Activated CD8-positive, alpha-beta T cell treated with anti-CD3 and anti-CD28 coated beads for 36 hours (primary cell): Measurements from ENCODE around the gene WDR70. TPM values are rescaled to one million over a fixed set of nuclear protein-coding genes. Genes with fewer than 3 reads are reported as not detected.
"Not testable (repeated sequence)": the region's sequence is repeated elsewhere in the genome, so short reads cannot be mapped to it uniquely, and the experiment has no call there.

ENCODE experiments used
- ATAC-seq: fragments of 200-7000 bp; cut with Tn5 transposase; one replicate; pipeline ENCODE4 v1.10.0; 2021; ENCODE audit warnings: mild to moderate bottlenecking, moderate library complexity
- CTCF ChIA-PET: fragments of 350-600 bp; sonication (Branson Sonifier 250); formaldehyde crosslinking; loops from one replicate; lab custom pipeline; 2021; ENCODE audit warnings: antibody characterized with exemption; lab: Charles Lee
- POLR2A ChIA-PET: fragments of 350-600 bp; sonication (Branson Sonifier 250); formaldehyde crosslinking; loops from one replicate; lab custom pipeline; 2021; ENCODE audit warnings: antibody characterized with exemption; lab: Charles Lee
- DNase-seq: peaks from one replicate; pipeline ENCODE4 v3.0.0-alpha.2; 2020
- H3K27ac Mint-ChIP-seq: one replicate; pipeline ENCODE4 v1.8.0; 2021; ENCODE audit warnings: mild to moderate bottlenecking, mixed read lengths
- H3K27me3 Mint-ChIP-seq: one replicate; pipeline ENCODE4 v1.8.0; 2021; ENCODE audit warnings: mixed read lengths
- H3K36me3 Mint-ChIP-seq: one replicate; pipeline ENCODE4 v1.8.0; 2021; ENCODE audit warnings: low read depth, mixed read lengths
- H3K4me1 Mint-ChIP-seq: one replicate; pipeline ENCODE4 v1.8.0; 2021; ENCODE audit warnings: low read depth, mixed read lengths
- H3K4me3 Mint-ChIP-seq: one replicate; pipeline ENCODE4 v1.8.0; 2021; ENCODE audit warnings: mild to moderate bottlenecking, moderate library complexity, mixed read lengths
- H3K9me3 Mint-ChIP-seq: one replicate; pipeline ENCODE4 v1.8.0; 2021; ENCODE audit warnings: mixed read lengths
- CTCF ChIP-seq: fragments of 200-600 bp; IDR thresholded peaks from one replicate; pipeline ENCODE4 v1.8.0; 2022; ENCODE audit warnings: antibody characterized with exemption, mild to moderate bottlenecking
- intact Hi-C: fragments of 100-400 bp; cut with micrococcal nuclease; formaldehyde crosslinking; loops from one replicate; pipeline ENCODE4 v1.10.0; 2022
- total RNA-seq, 2 experiments: library from RNA; stranded (reverse); gene quantifications; one replicate each; pipeline ENCODE4 v1.2.3, GENCODE V29; 2021

WDR70 gene
- total RNA-seq, 2 experiments from 2014 or later = 30.8 to 32.7 TPM

- DNase-seq (no peak), ATAC-seq (no peak)
- Mint-ChIP-seq H3K27me3 (no peaks in the 10 kb centered on the region), H3K4me1 (no peaks in the 10 kb centered on the region), H3K4me3 (no peak overlapping the region), H3K27ac (no peak overlapping the region), H3K9me3 (peaks cover 8% of the 10 kb centered on the region), H3K36me3 (peaks cover 22% of the 10 kb centered on the region)
- CTCF ChIA-PET = no interaction called here
- POLR2A ChIA-PET = no interaction called here
- intact Hi-C loops = no loop called here
- TF ChIP-seq CTCF = no peak
These were observed 92.6 kb downstream of the WDR70 start for GRCh38 chr5:37471666-37472197.

- ATAC-seq (no peak), DNase-seq (no peak)
- no peaks in the 10 kb centered on the region for H3K27me3 Mint-ChIP-seq
- ChIA-PET POLR2A (no interaction called here), CTCF (interaction anchor here (1.3 kb wide), 1 partner anchor 64 kb away, joined by 4 read pairs; no protein-coding TSS in a partner anchor)
- H3K36me3 Mint-ChIP-seq = peaks cover 46% of the 10 kb centered on the region
- peaks cover 11% of the 10 kb centered on the region for H3K9me3 Mint-ChIP-seq
- H3K27ac Mint-ChIP-seq = no peak overlapping the region
- intact Hi-C loops = no loop called here
- no peaks in the 10 kb centered on the region for H3K4me1 Mint-ChIP-seq
- TF ChIP-seq CTCF = no peak
- no peak overlapping the region for H3K4me3 Mint-ChIP-seq
These were observed 98.3 kb downstream of the WDR70 start for GRCh38 chr5:37477426-37477825.

- H3K36me3 Mint-ChIP-seq = peaks cover 51% of the 10 kb centered on the region
- intact Hi-C loops = no loop called here
- no peak overlapping the region for H3K4me3 Mint-ChIP-seq
- no peak for TF ChIP-seq CTCF
- CTCF ChIA-PET = interaction anchor here (1.3 kb wide), 1 partner anchor 65 kb away, joined by 4 read pairs; no protein-coding TSS in a partner anchor
- POLR2A ChIA-PET = no interaction called here
- no peak for DNase-seq
- H3K9me3 Mint-ChIP-seq = peaks cover 11% of the 10 kb centered on the region
- ATAC-seq = no peak
- no peak overlapping the region for H3K27ac Mint-ChIP-seq
- H3K27me3 Mint-ChIP-seq = no peaks in the 10 kb centered on the region
- no peaks in the 10 kb centered on the region for H3K4me1 Mint-ChIP-seq
These were observed 99.2 kb downstream of the WDR70 start for GRCh38 chr5:37478121-37478894.

GRCh38 chr5:37481395-37481794, 102.3 kb downstream of the WDR70 start:
- H3K4me3 Mint-ChIP-seq, ATAC-seq, POLR2A ChIA-PET, H3K4me1 Mint-ChIP-seq, H3K27me3 Mint-ChIP-seq, intact Hi-C loops, H3K27ac Mint-ChIP-seq, CTCF ChIA-PET, DNase-seq: not testable (repeated sequence)
- Mint-ChIP-seq H3K9me3 (peaks cover 12% of the 10 kb centered on the region), H3K36me3 (peaks cover 66% of the 10 kb centered on the region)

GRCh38 chr5:37490120-37490810, 111.1 kb downstream of the WDR70 start:
- H3K27me3 Mint-ChIP-seq = no peaks in the 10 kb centered on the region
- H3K27ac Mint-ChIP-seq = no peak overlapping the region
- ChIA-PET POLR2A (no interaction called here), CTCF (no interaction called here)
- intact Hi-C loops = no loop called here
- no peak for DNase-seq
- H3K4me3 Mint-ChIP-seq = no peak overlapping the region
- no peak for ATAC-seq
- H3K36me3 Mint-ChIP-seq = peaks cover 33% of the 10 kb centered on the region
- no peak for TF ChIP-seq CTCF
- H3K4me1 Mint-ChIP-seq = peaks cover 3% of the 10 kb centered on the region
- H3K9me3 Mint-ChIP-seq = peaks cover 9% of the 10 kb centered on the region
